ENCODE measurements around the gene DENND6A.
A peak's percentile ranks its signal among the peaks of the same experiment; 100 is the strongest.
"Not testable (repeated sequence)": the region's sequence is repeated elsewhere in the genome, so short reads cannot be mapped to it uniquely, and the experiment has no call there.

Gene DENND6A

GRCh38 chr3:57692396-57693147, at the start of gene DENND6A:
TSS of gene DENND6A (minus strand) at chr3:57693077. CDS start at chr3:57693018, 59 bp downstream.
- peak; percentile 94 for DNase-seq (ENCODE audit: low read depth)

GRCh38 chr3:57740027-57740426, 47.1 kb upstream of the DENND6A start:
- no peak for DNase-seq (ENCODE audit: low read depth)

DNA sequence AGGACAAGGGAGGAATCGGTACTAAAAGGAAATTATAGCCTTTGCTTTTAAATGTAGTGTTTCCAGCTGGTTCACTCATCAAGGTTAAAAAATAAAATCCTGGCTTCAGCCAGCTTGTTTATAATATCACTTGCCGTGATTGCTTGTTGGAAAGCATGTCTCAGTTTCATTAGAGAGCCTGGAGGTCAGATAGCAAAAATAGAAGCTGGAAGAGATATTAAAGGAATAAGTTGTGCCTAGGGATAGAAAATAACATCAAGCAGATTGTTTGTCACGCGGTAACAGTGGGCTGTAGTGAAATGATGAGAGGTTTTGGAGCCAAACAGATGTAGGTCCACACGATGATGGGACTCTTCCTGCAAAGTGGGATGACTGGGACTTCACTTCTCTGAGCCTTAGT, 45.5 kb upstream of the DENND6A start:
- DNase-seq (ENCODE audit: low read depth), result no peak

DNA sequence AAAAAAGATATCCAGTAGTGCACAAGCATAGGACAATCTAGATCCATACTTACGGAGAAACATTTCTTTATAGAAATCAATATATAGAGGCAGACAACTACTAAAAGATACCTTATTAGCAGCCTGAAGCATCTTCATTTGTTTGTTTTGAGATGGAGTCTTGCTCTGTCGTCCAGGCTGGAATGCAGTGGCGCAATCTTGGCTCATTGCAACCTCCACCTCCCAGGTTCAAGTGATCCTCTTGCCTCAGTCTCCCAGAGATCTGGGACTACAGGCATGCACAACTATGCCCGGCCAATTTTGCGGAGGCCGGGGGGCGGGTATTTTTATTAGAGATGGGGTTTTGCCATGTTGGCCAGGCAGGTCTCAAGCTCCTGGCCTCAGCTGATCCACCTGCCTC, 45.0 kb upstream of the DENND6A start:
- DNase-seq (ENCODE audit: low read depth), result no peak

- DNase-seq (ENCODE audit: low read depth), result no peak
Observed at GRCh38 chr3:57735405-57735804, 42.5 kb upstream of the DENND6A start.

GRCh38 chr3:57733790-57734189, 40.9 kb upstream of the DENND6A start:
- DNase-seq (ENCODE audit: low read depth), result no peak

DNA sequence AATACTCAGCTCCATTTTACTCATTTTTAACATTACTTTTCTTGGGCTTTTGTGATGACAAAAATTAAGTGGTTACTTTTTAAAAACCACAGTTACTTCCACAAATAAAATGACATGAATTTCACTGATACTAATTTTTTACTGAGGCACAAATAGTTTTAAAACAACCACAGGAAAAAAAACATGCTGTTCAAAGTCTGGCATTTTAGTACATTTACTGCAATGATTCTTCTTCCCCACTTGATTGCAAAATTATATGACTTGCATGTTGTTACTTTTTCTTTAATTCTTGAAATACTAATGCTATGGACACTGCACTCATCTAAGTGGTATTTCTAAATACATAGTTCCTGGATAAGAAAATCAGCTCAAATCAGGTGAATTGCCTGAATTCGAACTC, 38.4 kb upstream of the DENND6A start:
- DNase-seq (ENCODE audit: low read depth), result no peak

DNA sequence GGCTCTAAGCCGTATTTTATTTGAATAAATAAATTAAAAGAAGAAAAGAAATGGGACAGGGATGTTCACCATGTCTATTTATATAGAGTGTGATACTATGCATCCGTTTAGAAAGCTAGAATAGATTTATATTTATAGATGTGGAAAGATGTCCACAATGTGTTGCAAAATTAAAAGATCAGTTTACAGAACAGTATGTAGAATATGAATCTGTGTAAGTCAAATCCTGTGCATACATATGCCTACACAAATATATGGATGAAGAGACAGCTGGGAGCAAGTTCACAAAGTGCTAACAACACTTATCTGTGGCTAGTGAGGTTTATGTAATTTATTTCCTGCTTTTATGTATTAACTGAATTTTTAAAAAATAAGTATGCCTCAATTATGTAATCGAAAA, 37.8 kb upstream of the DENND6A start:
- no peak for DNase-seq (ENCODE audit: low read depth)

DNA sequence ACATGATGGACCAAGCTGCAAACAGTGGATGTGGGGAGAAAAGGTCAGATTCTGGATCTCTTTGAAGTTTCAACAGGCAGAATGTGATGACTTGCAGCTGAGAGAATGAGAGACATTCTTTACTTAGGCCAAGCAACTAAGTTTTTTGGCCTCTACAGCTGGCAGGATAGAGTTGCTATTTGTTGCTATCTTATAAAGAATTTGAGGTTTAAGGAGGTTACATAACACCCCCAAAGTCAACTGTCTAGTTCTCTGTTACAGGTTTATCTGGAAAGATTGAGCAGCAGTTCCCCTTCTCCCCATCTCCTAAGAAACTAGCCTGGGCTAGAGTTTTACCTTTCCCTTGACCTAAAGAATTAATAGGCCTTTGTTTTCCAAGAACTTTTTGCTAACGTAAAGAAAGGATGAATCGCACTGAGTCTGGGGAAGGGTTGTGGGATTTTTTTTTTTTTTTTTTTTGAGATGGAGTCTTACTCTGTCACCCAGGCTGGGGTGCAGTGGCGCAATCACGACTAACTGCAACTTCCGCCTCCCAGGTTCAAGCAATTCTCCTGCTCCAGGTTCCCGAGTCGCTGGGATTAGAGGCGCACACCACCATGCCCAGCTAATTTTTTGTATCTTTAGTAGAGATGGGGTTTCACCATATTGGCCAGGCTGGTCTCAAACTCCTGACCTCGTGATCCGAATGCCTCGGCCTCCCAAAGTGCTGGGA, 36.6 kb upstream of the DENND6A start:
- DNase-seq (ENCODE audit: low read depth), result no peak

- DNase-seq (ENCODE audit: low read depth), result no peak
Observed at GRCh38 chr3:57727106-57727505, 34.2 kb upstream of the DENND6A start.

DNA sequence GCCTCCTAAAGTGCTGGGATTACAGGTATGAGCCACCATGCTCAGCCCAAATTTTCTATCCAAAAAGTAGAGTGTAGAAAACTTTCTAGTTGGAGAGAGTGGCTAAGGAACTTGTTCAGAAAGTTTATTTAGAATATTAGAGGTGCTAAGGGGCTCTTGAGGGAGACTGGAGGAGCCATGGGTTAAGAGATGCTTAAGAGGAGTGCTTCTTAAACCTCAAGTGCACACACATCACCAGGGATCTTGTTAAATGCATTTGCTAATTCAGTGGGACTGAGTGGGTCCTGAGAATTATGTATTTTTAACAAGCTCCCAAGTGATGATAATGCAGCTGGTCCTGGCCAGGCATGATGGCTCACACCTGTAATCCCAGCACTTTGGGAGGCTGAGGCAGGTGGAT, 33.5 kb upstream of the DENND6A start:
- no peak for DNase-seq (ENCODE audit: low read depth)

- no peak for DNase-seq (ENCODE audit: low read depth)
Observed at GRCh38 chr3:57718118-57718517, 25.2 kb upstream of the DENND6A start.

DNA sequence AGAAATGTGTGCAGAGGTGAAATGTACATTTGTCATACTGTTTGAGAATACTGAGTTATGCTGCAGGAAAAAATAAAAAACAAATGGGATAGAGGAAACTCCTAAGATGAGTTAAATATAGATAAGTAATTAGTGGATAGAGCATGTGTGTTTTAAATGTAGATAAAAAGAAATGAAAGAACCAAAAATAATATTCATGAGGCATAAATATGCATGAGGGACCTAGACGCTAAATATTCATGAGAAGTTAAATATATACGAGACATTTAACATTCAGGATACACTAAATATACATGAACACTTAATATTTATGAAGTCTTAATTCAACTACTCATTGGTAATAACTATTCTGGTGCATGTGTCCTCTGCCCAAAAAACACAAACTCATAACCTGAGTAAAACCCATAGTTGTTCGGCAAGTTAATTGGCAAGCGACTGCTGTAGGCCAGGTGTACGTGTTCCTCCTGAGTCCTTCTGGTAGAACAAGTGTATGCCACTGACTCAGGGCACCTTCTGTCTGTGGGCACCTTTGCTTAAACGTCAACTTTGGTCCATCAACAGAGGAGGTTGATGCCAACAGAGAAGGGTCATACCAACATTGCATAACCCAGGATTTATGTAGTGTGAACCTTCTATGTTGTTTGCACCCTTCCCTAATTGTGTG, 24.5 kb upstream of the DENND6A start:
- DNase-seq (ENCODE audit: low read depth), result no peak

DNA sequence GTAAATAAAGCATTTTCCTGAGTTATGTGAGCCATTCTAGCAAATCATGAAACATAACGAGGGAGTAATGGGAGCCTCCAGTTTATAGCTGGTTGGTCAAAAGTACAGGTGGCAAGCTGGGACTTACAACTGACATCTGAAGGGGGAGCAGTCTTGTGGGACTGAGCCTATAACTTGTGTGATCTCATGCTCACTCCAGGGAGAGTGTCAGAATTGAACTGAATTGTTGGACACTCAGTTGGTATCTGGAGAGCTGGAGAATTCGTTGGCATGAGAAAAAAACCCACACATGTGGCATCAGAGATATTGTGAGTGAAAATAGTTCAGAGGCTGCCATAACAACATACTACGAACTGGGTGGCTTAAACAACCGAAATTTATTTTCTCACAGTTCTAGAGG, 22.8 kb upstream of the DENND6A start:
- no peak for DNase-seq (ENCODE audit: low read depth)

DNA sequence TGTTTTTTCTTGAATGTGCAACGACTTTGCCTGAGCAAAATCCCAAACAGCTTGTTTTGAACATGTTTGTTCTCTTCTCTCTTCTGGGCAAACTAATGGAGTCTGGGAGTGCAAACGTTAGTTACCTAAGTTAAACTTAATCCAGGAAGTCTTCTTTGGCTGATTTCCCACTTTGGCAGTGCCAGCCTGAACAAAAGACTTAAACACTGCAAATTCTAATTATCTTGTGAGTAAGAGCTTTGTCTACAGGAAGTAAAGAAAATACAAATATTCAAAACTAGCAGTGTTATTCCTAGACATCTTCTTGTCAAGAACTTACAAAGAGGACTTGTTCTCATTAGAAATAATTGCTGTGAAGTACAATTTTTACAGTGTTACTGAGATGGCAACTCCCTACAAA, 16.7 kb upstream of the DENND6A start:
- no peak for DNase-seq (ENCODE audit: low read depth)

DNA sequence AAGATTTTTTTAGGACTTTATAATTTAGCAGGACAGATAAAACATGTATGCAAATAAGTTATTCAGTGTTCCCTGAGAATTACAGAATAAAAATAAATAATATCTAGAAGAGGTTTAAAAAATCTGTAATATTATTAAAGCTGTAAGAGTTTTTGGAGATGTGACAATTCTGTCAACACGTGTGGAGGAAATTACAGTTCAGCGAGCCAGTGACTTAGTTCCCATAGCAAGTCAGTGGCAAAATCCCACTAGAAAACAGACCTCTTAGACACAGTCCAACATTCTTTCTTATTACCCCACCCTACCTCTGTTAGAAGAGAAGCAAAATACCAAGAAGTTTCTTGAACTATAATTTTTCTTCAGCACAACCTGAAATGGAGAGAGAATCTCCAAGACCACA, 16.2 kb upstream of the DENND6A start:
- no peak for DNase-seq (ENCODE audit: low read depth)

- no peak for DNase-seq (ENCODE audit: low read depth)
Observed at GRCh38 chr3:57706462-57706861, 13.6 kb upstream of the DENND6A start.

- not testable (repeated sequence) for DNase-seq (ENCODE audit: low read depth)
Observed at GRCh38 chr3:57705351-57705750, 12.5 kb upstream of the DENND6A start.

DNA sequence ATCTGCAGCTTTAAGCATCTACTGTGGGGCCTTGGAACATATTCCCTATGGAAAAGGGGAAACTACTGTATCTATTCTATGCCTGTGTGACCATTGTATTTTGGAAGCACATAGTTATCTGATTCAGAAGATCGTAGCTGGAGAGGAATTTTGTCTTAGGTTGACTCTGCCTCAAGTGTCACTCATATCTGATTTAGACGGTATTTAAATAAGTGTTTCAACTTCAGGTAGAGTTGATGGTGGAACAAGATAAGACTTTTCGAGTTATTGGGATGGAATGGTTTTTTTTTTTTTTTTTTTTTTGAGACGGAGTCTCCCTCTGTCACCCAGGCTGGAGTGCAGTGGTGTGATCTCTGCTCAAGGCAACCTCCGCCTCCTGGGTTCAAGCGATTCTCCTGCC, 8.9 kb upstream of the DENND6A start:
- DNase-seq (ENCODE audit: low read depth), result no peak

GRCh38 chr3:57700737-57701136, 7.9 kb upstream of the DENND6A start:
- no peak for DNase-seq (ENCODE audit: low read depth)

GRCh38 chr3:57699591-57699990, 6.7 kb upstream of the DENND6A start:
- DNase-seq (ENCODE audit: low read depth), result no peak

- no peak for DNase-seq (ENCODE audit: low read depth)
Observed at GRCh38 chr3:57696801-57697321, 4.0 kb upstream of the DENND6A start.

- DNase-seq (ENCODE audit: low read depth), result no peak
Observed at GRCh38 chr3:57694146-57694545, 1.3 kb upstream of the DENND6A start.
